Endothelial cell of coronary artery (primary cell): Measurements from ENCODE around the gene EFCAB13. TPM values are rescaled to one million over a fixed set of nuclear protein-coding genes. Genes with fewer than 3 reads are reported as not detected.

ENCODE experiments used
- total RNA-seq: library from RNA; depleted of rRNA; stranded (reverse); fragments of >200 nt; gene quantifications from 2 replicates; pipeline ENCODE4 v1.2.3, GENCODE V29; 2014

The EFCAB13 gene, protein sequence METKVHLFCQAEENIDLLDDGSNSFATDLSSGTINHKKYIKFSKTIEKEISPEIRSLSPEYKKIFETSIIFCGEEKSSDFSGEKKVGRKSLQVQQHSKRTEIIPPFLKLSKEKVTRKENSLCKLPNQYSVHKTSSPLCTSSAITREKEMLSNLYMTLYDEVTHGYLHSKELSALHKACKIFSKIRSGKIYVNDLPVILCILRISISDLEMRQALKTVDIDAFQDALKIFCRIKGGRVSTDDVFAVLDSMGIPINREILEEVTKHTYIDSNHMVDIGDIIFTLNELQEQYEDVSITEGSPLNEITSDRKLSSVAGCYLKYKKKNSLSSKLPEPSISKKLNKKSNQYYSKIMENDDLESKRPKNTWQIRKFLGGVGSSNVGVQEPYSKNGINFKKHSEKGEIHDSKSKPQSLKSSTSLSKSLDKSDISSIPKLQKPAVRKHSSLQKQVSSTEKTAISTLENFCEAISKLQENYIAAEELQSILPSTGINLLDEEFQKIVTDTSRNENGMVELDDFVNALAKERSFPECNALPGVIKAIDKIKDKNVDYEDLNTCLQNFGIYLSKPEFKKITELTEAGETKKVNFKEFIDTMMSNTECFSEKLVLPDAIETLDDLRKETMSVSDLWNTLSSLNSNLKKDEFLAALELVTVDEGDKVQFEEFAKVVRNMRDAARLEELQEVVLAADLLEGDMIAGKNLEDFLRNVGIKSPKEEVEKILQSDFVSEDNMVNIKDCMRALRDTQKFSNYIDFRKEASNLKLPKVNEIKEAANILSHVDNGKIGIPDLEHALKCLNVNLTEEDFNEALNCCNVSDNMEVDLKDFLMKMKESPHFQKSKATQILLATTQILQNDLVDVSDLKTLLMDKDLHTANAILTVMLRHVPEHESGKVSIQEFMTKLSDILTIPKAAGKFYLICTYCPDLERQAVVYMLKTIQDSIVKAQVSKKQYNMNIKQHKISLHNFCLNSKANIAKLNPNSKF
- total RNA-seq = 4.0 and 6.0 TPM in 2 replicates

DNA sequence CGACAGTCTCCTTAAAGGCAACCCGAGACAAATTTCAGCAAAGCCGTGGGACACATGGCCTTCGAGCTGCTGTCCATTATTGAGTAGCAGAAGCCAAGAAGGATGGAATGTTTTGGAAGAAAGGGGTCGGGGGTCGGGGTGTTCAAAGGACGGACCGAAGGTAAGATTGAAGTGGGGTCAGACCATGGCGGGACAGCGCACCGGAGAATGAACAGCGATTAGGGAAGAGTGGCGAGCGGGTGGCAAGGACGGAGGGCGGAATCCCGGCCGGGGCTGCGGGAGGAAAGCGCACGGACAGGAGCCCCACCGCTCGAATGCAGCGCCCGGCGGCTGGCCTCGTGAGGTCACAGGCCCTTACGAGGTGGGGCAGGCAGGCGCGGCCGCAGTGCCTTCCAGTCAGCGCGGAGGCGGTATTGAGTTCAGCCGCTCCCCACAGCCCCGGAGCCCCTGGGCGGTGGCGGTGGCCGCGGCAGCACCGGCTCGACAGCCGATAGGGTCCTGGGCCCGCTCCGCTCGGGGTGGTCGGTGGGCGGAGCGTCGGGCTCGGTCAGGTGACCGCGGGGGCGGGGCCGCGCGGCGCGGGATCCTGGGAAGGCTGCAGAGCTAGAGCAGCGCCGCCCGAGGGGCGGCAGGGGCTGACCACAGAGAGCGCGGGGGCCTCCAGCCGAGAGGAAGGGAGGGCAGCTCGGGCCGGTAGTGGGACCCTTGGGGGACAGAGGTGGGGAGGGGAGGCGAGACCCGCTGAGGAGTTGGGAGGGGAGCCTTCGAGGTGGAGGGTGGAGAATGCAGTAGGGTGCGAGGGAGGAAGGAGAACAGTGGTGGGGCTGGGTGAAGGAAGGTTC is at the start of gene EFCAB13:
Gene EFCAB13 (plus strand): TSS at position 574 of the 842 bp plus-strand sequence. CDS start 4,399 bp downstream, outside the sequence.

Other genes starting within 250 kb of the EFCAB13 start
- 107 and 152 TPM in 2 replicates for gene CDC27, start 134.7 kb upstream of the EFCAB13 start, total RNA-seq
- gene MYL4, start 114.6 kb upstream of the EFCAB13 start, total RNA-seq = 0.99 TPM in 1 of 2 replicates, not detected in the other
- gene ITGB3, start 70.1 kb upstream of the EFCAB13 start, total RNA-seq = 54.6 and 138 TPM in 2 replicates
- 69.4 and 135 TPM in 2 replicates for gene NPEPPS, start 207.2 kb downstream of the EFCAB13 start, total RNA-seq